Stimulated activated CD4-positive, alpha-beta T cell treated with anti-CD3 and anti-CD28 coated beads, TNF-alpha, amount 100 ng/mL, for 4 hours (primary cell): ENCODE results near the gene KNDC1.
"Not testable (repeated sequence)": the region's sequence is repeated elsewhere in the genome, so short reads cannot be mapped to it uniquely, and the experiment has no call there.

ENCODE experiments used
- DNase-seq, 3 experiments: peaks; one replicate each; pipeline ENCODE4 v3.0.0-alpha.2; 2020; ENCODE audit warnings: low read depth in 3 of 3

The KNDC1 gene

GRCh38 chr10:133221756-133222155 lies 61.7 kb downstream of the KNDC1 start:
- not testable (repeated sequence) for DNase-seq

- DNase-seq = no peak
These were observed 64.1 kb downstream of the KNDC1 start for GRCh38 chr10:133224076-133224475.

GRCh38 chr10:133224756-133225372 lies 64.8 kb downstream of the KNDC1 start:
- DNase-seq = no peak

- DNase-seq = no peak
These were observed 65.7 kb downstream of the KNDC1 start for GRCh38 chr10:133225707-133226191.

GRCh38 chr10:133226251-133226808 lies 66.3 kb downstream of the KNDC1 start:
- no peak for DNase-seq

GRCh38 chr10:133227256-133227655 lies 67.2 kb downstream of the KNDC1 start:
- DNase-seq = no peak

- no peak for DNase-seq
These were observed 69.4 kb downstream of the KNDC1 start for GRCh38 chr10:133229265-133230043.

GRCh38 chr10:133230044-133230361 lies 70.0 kb downstream of the KNDC1 start, which contains the start of gene UTF1:
TSS of gene UTF1 (plus strand) at chr10:133230217. CDS start at chr10:133230289, 72 bp downstream.
- no peak for DNase-seq

- DNase-seq = no peak
These were observed 70.6 kb downstream of the KNDC1 start for GRCh38 chr10:133230387-133231195.

- DNase-seq = no peak
These were observed 71.4 kb downstream of the KNDC1 start for GRCh38 chr10:133231244-133231945.

- no peak for DNase-seq
These were observed 72.0 kb downstream of the KNDC1 start for GRCh38 chr10:133231946-133232574.

GRCh38 chr10:133234796-133235195 lies 74.8 kb downstream of the KNDC1 start:
- DNase-seq = not testable (repeated sequence)

- no peak for DNase-seq
These were observed 75.3 kb downstream of the KNDC1 start for GRCh38 chr10:133235265-133235855.

- DNase-seq = no peak
These were observed 75.9 kb downstream of the KNDC1 start for GRCh38 chr10:133235932-133236331.

GRCh38 chr10:133236401-133237240 lies 76.6 kb downstream of the KNDC1 start:
- DNase-seq = no peak

- no peak for DNase-seq
These were observed 77.2 kb downstream of the KNDC1 start for GRCh38 chr10:133237241-133237587.

- no peak for DNase-seq
These were observed 77.8 kb downstream of the KNDC1 start, which contains the start of gene VENTX for GRCh38 chr10:133237588-133238465. TSS of gene VENTX (plus strand) at chr10:133237855. CDS start at chr10:133237915, 60 bp downstream.

GRCh38 chr10:133238466-133238804 lies 78.4 kb downstream of the KNDC1 start:
- no peak for DNase-seq

GRCh38 chr10:133239990-133240389 lies 80.0 kb downstream of the KNDC1 start:
- no peak for DNase-seq
